ENCODE measurements around the gene ZFP14. TPM values are rescaled to one million over a fixed set of nuclear protein-coding genes. Genes with fewer than 3 reads are reported as not detected.
A peak's percentile ranks its signal among the peaks of the same experiment; 100 is the strongest.

Gene ZFP14
- total RNA-seq, 1 donor from 2014 or later = 4.2 TPM

- no peak for TF ChIP-seq POLR2AphosphoS5 (IDR thresholded peaks at IDR 0.05; ENCODE audit: insufficient read depth in 1 of 2, low read depth in 1 of 2)
- no peak for TF ChIP-seq POLR2A (IDR thresholded peaks at IDR 0.05)
- TF ChIP-seq CTCF (IDR thresholded peaks at IDR 0.05) = no peak
- Histone ChIP-seq H3K27ac (no peak overlapping the region), H3K36me3 (peaks cover 2 to 92% of the 10 kb centered on the region in 2 donors), H3K4me1 (no peaks in the 10 kb centered on the region), H3K9me3 (peaks cover 2% of the 10 kb centered on the region), H3K4me3 (no peak overlapping the region), H3K27me3 (no peaks in the 10 kb centered on the region)
- intact Hi-C loops (cut with DNase I) = no loop called here
- DNase-seq (ENCODE audit: extremely low spot score in 2 of 2) = no peak
These were observed 22.5 kb upstream of the ZFP14 start for GRCh38 chr19:36401475-36401874.

- Histone ChIP-seq H3K27me3 (no peaks in the 10 kb centered on the region), H3K9me3 (peaks cover 16% of the 10 kb centered on the region), H3K36me3 (peaks cover 0 to 96% of the 10 kb centered on the region in 2 donors), H3K27ac (no peak overlapping the region), H3K4me1 (no peaks in the 10 kb centered on the region), H3K4me3 (no peak overlapping the region)
- DNase-seq (ENCODE audit: extremely low spot score in 2 of 2) = no peak
- no peak for TF ChIP-seq POLR2AphosphoS5 (IDR thresholded peaks at IDR 0.05; ENCODE audit: insufficient read depth in 1 of 2, low read depth in 1 of 2)
- TF ChIP-seq POLR2A (IDR thresholded peaks at IDR 0.05) = no peak
- TF ChIP-seq CTCF (IDR thresholded peaks at IDR 0.05) = no peak
- intact Hi-C loops (cut with DNase I) = no loop called here
These were observed 19.6 kb upstream of the ZFP14 start for GRCh38 chr19:36398571-36398970.

- Histone ChIP-seq H3K4me1 (no peaks in the 10 kb centered on the region), H3K4me3 (no peak overlapping the region), H3K27ac (no peak overlapping the region), H3K27me3 (no peaks in the 10 kb centered on the region), H3K9me3 (peaks cover 31% of the 10 kb centered on the region), H3K36me3 (peaks cover 0 to 64% of the 10 kb centered on the region in 2 donors)
- intact Hi-C loops (cut with DNase I) = loop anchor here (5.0 kb wide), 1 partner anchor 549 kb away; no protein-coding TSS in a partner anchor
- TF ChIP-seq POLR2AphosphoS5 (IDR thresholded peaks at IDR 0.05; ENCODE audit: insufficient read depth in 1 of 2, low read depth in 1 of 2) (no peak), POLR2A (IDR thresholded peaks at IDR 0.05) (no peak), CTCF (IDR thresholded peaks at IDR 0.05) (no peak)
- DNase-seq (ENCODE audit: extremely low spot score in 2 of 2) = no peak
These were observed 14.1 kb upstream of the ZFP14 start for GRCh38 chr19:36392916-36393673.

- TF ChIP-seq CTCF (IDR thresholded peaks at IDR 0.05) (no peak), POLR2AphosphoS5 (IDR thresholded peaks at IDR 0.05; ENCODE audit: insufficient read depth in 1 of 2, low read depth in 1 of 2) (no peak), POLR2A (IDR thresholded peaks at IDR 0.05) (no peak)
- H3K9me3 ChIP-seq = no peaks in the 10 kb centered on the region
- no peaks in the 10 kb centered on the region for H3K27me3 ChIP-seq
- H3K4me1 ChIP-seq = peaks cover 18% of the 10 kb centered on the region
- no peak for DNase-seq (ENCODE audit: extremely low spot score in 2 of 2)
- H3K4me3 ChIP-seq = peak overlapping the region; percentile 74 to 78
- H3K36me3 ChIP-seq = no peaks in the 10 kb centered on the region
- intact Hi-C loops (cut with DNase I) = loop anchor here (2.0 kb wide), 1 partner anchor 39 kb away; the partner anchor contains the start of gene ZFP82
- H3K27ac ChIP-seq = peak overlapping the region; percentile 74
These were observed 464 bp upstream of the ZFP14 start for GRCh38 chr19:36379510-36379819.

DNA sequence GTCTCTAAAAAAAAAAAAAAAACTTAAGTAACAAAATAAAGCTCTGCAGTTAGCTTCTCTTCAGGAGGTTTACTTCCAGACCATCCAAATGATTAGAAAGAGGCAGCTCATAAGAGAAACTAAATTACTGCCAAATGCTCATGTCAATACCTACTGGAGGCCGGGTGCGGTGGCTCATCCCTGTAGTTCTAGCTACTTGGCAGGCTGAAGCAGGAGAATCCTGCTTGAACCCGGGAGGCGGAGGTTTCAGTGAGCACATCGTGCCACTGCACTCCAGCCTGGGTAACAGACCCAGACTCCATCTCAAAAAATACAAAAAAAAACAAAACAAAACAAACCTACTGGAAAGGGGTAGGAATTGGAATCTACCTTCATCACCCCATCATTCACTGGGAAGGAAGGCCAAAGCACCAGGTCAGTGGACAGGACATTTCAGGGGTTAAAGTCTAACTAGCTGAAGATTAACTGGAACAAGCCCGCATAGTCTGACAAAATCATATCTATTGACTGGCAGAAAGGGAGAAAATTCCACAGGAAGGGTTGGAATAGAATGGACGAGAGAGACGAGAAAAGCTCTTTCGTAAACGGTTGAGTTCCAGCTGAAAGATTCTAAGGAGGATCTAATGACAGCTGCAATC is 1.3 kb downstream of the ZFP14 start:
- no peak for DNase-seq (ENCODE audit: extremely low spot score in 2 of 2)
- intact Hi-C loops (cut with DNase I) = loop anchor here (2.0 kb wide), 1 partner anchor 41 kb away; the partner anchor contains the start of gene ZFP82

More for the DNA sequence above, 1.3 kb downstream of the ZFP14 start:
- peak overlapping the region; percentile 74 for H3K27ac ChIP-seq
- no peaks in the 10 kb centered on the region for H3K36me3 ChIP-seq
- no peaks in the 10 kb centered on the region for H3K9me3 ChIP-seq
- H3K27me3 ChIP-seq = no peaks in the 10 kb centered on the region
- TF ChIP-seq CTCF (IDR thresholded peaks at IDR 0.05) = no peak
- peak overlapping the region; percentile 74 to 78 for H3K4me3 ChIP-seq
- H3K4me1 ChIP-seq = peaks cover 18% of the 10 kb centered on the region

Measured in vagina (tissue), 2 donors.